ENCODE results near the gene DOCK2. TPM values are rescaled to one million over a fixed set of nuclear protein-coding genes. Genes with fewer than 3 reads are reported as not detected.

DOCK2 gene
- polyA plus RNA-seq, 1 donor (not counting 4 experiments of a cell fraction or from before 2014, with no cell fraction given): 0.21 TPM

- TF ChIP-seq CTCF (optimal IDR thresholded peaks at IDR 0.05 in 1 of 3, IDR thresholded peaks at IDR 0.05 in 1 of 3, conservative IDR thresholded peaks at IDR 0.05 in 1 of 3; ENCODE audit: extremely low read depth in 1 of 3, insufficient read depth in 2 of 3, low read length in 3 of 3) (no peak), EZH2 (IDR thresholded peaks at IDR 0.05; ENCODE audit: low read length) (no peak)
- dilution Hi-C loops (cut with MboI; ENCODE audit: extremely low pct_ligation_motif_present, low sequenced_read_pairs): no loop called here
Observed at GRCh38 chr5:169842699-169843098, 205.6 kb downstream of the DOCK2 start.

DNA sequence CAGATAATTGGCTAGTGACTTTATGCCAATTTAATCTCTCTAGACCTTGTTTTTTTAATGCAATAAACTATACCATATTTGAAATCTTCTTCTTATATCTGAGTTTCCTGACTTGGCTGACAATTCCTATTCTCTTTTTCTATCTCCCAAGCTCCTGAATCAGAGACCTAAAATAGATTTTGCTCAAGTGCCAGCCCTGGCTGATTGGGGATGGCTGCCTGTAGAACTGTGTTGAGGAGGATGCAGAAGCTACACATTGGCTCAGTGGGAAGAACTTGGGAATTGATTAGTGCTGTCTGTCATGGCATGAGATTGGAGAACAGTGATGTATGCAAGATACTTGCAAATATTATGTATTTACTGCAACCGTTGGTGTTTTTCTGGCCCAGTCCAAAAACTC, 210.4 kb downstream of the DOCK2 start:
- H3K36me3 ChIP-seq (ENCODE audit: control insufficient read depth in 2 of 2, extremely low read depth in 1 of 2, insufficient read depth in 2 of 2, low read length in 2 of 2): no peaks in the 10 kb centered on the region
- no peaks in the 10 kb centered on the region for H3K27me3 ChIP-seq (ENCODE audit: control insufficient read depth, extremely low read depth, insufficient read depth, low read length)
- no peaks in the 10 kb centered on the region for H3K4me1 ChIP-seq (ENCODE audit: control insufficient read depth, extremely low read depth, insufficient read depth, low read length)
- H3K9me1 ChIP-seq (ENCODE audit: control insufficient read depth, extremely low read depth, insufficient read depth, low read length): no peaks in the 10 kb centered on the region
- no peak overlapping the region for H3K27ac ChIP-seq (ENCODE audit: control insufficient read depth, insufficient read depth, low read length)
- FAIRE-seq: no peak
- no peaks in the 10 kb centered on the region for H4K20me1 ChIP-seq (ENCODE audit: control insufficient read depth, extremely low read depth, insufficient read depth, low read length)
- no peak overlapping the region for H3K4me3 ChIP-seq (ENCODE audit: control insufficient read depth in 2 of 3, extremely low read depth in 1 of 3, insufficient read depth in 2 of 3, low read depth in 1 of 3, low read length in 3 of 3)
- H3K9ac ChIP-seq (ENCODE audit: control insufficient read depth, extremely low read depth, insufficient read depth, low read length): no peak overlapping the region
- H3K9me3 ChIP-seq (ENCODE audit: control insufficient read depth, low read depth, low read length): no peaks in the 10 kb centered on the region
- no peak overlapping the region for H3K4me2 ChIP-seq (ENCODE audit: control insufficient read depth, extremely low read depth, insufficient read depth, low read depth, low read length)
- H3K79me2 ChIP-seq (ENCODE audit: control insufficient read depth, insufficient read depth, low read length): no peaks in the 10 kb centered on the region
- dilution Hi-C loops (cut with MboI; ENCODE audit: extremely low pct_ligation_motif_present, low sequenced_read_pairs): no loop called here
- TF ChIP-seq EZH2 (IDR thresholded peaks at IDR 0.05; ENCODE audit: low read length): no peak
- TF ChIP-seq CTCF (optimal IDR thresholded peaks at IDR 0.05 in 1 of 3, IDR thresholded peaks at IDR 0.05 in 1 of 3, conservative IDR thresholded peaks at IDR 0.05 in 1 of 3; ENCODE audit: extremely low read depth in 1 of 3, insufficient read depth in 2 of 3, low read length in 3 of 3): no peak
- no peak for DNase-seq (ENCODE audit: low read depth, low spot score)
- H2AFZ ChIP-seq (ENCODE audit: control insufficient read depth, low read length): no peak overlapping the region

More at GRCh38 chr5:169842699-169843098, 205.6 kb downstream of the DOCK2 start:
- Histone ChIP-seq H3K4me2 (ENCODE audit: control insufficient read depth, extremely low read depth, insufficient read depth, low read depth, low read length) (no peak overlapping the region), H3K4me1 (ENCODE audit: control insufficient read depth, extremely low read depth, insufficient read depth, low read length) (no peaks in the 10 kb centered on the region), H3K9ac (ENCODE audit: control insufficient read depth, extremely low read depth, insufficient read depth, low read length) (no peak overlapping the region), H3K27ac (ENCODE audit: control insufficient read depth, insufficient read depth, low read length) (no peak overlapping the region), H3K4me3 (ENCODE audit: control insufficient read depth in 2 of 3, extremely low read depth in 1 of 3, insufficient read depth in 2 of 3, low read depth in 1 of 3, low read length in 3 of 3) (no peak overlapping the region), H3K36me3 (ENCODE audit: control insufficient read depth in 2 of 2, extremely low read depth in 1 of 2, insufficient read depth in 2 of 2, low read length in 2 of 2) (no peaks in the 10 kb centered on the region), H3K9me3 (ENCODE audit: control insufficient read depth, low read depth, low read length) (no peaks in the 10 kb centered on the region), H2AFZ (ENCODE audit: control insufficient read depth, low read length) (no peak overlapping the region), H3K79me2 (ENCODE audit: control insufficient read depth, insufficient read depth, low read length) (no peaks in the 10 kb centered on the region), H3K27me3 (ENCODE audit: control insufficient read depth, extremely low read depth, insufficient read depth, low read length) (no peaks in the 10 kb centered on the region), H4K20me1 (ENCODE audit: control insufficient read depth, extremely low read depth, insufficient read depth, low read length) (no peaks in the 10 kb centered on the region), H3K9me1 (ENCODE audit: control insufficient read depth, extremely low read depth, insufficient read depth, low read length) (no peaks in the 10 kb centered on the region)
- DNase-seq (ENCODE audit: low read depth, low spot score) (no peak), FAIRE-seq (no peak)

All from keratinocyte (primary cell).